Sigmoid colon (tissue), 3 donors: ENCODE data around the gene GJA9.

ENCODE experiments used
- POLR2A ChIP-seq, 2 donors: fragments of 450-650 bp; IDR thresholded peaks; one replicate each; pipeline ENCODE4 v1.6.1; 2016; ENCODE audit warnings: antibody characterized with exemption in 2 of 2, mild to moderate bottlenecking in 2 of 2, moderate library complexity in 2 of 2
- TF ChIP-seq, protein P1 (sequence below), 4 experiments: fragments of 450-650 bp in 3 of 4; fragments of 200-600 bp in 1 of 4; IDR thresholded peaks; one replicate each; pipeline ENCODE4 v1.5.1; 2016 to 2019; ENCODE audit warnings: antibody characterized with exemption in 4 of 4, mild to moderate bottlenecking in 3 of 4, moderate library complexity in 2 of 4

DNA sequence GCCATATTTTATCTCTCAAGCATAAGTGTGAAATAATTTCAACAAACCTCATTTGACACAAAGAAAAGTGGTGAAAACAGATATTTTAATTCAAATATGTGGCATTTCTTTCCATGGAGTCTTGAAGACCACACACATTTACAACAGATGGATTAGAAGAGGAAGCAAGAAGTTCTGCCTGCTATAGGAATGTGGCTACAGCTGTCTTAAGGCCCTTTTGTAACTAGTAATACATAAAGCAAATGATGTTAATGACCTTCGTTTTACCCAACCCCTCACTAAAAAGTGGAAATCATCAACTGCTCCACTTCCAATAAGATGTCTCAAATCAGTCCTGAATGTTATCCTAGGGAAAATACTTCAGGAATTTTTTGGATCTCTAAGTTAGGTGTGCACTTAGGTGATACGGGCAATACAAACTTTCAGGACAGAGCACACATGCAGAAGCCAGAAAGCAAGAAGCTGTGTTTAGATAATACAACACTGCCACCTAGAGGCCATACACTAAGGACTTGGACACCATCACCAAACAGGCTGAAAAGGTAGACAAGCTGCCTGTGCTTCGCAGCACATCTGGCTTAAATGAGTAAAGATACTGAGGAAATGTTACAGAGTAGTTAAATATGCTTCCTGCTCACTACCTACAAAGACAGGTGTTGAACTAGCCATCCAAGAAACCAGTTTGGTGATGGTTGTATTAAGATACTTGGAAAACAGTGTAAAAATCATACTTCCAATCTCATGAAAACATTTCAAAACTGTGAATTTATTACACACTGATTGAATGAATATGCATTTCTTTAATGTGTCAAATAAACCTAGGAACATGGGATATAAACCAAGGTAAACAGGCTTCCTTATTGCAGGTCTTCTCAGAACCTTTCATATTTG lies 46.2 kb downstream of the GJA9 start:
- TF ChIP-seq POLR2A (IDR thresholded peaks at IDR 0.05), result no peak
- TF ChIP-seq, protein P1, sequence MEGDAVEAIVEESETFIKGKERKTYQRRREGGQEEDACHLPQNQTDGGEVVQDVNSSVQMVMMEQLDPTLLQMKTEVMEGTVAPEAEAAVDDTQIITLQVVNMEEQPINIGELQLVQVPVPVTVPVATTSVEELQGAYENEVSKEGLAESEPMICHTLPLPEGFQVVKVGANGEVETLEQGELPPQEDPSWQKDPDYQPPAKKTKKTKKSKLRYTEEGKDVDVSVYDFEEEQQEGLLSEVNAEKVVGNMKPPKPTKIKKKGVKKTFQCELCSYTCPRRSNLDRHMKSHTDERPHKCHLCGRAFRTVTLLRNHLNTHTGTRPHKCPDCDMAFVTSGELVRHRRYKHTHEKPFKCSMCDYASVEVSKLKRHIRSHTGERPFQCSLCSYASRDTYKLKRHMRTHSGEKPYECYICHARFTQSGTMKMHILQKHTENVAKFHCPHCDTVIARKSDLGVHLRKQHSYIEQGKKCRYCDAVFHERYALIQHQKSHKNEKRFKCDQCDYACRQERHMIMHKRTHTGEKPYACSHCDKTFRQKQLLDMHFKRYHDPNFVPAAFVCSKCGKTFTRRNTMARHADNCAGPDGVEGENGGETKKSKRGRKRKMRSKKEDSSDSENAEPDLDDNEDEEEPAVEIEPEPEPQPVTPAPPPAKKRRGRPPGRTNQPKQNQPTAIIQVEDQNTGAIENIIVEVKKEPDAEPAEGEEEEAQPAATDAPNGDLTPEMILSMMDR (IDR thresholded peaks at IDR 0.05), result peak; percentile 51 to 79 (median 69)
